ENCODE measurements around the gene MLLT1. TPM values are rescaled to one million over a fixed set of nuclear protein-coding genes. Genes with fewer than 3 reads are reported as not detected.

Gene MLLT1
- total RNA-seq, 1 experiment from 2014 or later, result 44.2 TPM

DNA sequence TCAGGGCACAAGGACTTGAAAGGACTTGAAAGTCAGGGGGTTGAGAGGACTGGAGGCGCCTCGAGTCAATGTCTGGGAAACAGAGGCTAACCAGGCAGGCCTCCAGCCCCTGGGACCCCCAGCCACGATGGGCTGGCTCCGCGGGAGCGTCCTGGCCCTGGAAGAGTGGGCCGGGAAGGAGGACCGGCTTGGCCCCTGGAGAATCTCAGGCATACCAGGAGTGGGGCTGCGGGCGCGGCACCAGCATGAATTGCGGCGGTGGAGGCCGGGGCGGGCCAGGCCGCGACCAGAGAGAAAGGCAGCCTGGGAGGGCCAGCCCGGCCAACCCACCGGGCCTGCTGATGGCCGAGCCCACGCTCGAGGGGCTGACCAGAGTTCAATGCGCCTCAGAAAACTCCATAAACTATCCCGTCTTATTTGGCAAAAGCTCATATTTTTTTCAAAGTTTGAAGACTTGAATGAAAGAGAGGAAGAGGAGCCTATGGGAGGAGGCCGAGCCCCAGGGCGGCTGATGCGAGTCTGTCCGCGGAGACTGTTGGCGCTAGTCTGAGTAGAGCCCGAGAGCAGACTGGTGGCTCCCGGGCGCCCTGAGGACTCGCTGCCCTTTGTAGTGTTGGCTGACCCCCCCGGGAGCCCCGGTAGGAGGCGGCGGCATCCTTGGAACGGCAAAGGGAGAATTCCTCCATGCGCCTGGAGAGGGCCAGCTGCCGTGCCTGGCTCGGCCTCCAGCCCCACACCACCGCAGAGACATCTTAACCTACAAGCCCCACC is 68.0 kb downstream of the MLLT1 start:
- H3K27me3 ChIP-seq (ENCODE audit: insufficient read depth, low read depth), result no peaks in the 10 kb centered on the region
- no peaks in the 10 kb centered on the region for H3F3A ChIP-seq (ENCODE audit: insufficient read depth, low read depth)
- H3K79me2 ChIP-seq (ENCODE audit: low read depth), result no peaks in the 10 kb centered on the region
- no peaks in the 10 kb centered on the region for H4K20me1 ChIP-seq (ENCODE audit: insufficient read depth)
- intact Hi-C loops (cut with micrococcal nuclease; ENCODE audit: unreplicated experiment), result no loop called here
- no peak overlapping the region for H3K4me2 ChIP-seq
- H3K9me2 ChIP-seq (ENCODE audit: insufficient read depth), result no peaks in the 10 kb centered on the region
- no peak for DNase-seq
- no peaks in the 10 kb centered on the region for H3K36me3 ChIP-seq (ENCODE audit: low read depth)
- TF ChIP-seq, protein P1, sequence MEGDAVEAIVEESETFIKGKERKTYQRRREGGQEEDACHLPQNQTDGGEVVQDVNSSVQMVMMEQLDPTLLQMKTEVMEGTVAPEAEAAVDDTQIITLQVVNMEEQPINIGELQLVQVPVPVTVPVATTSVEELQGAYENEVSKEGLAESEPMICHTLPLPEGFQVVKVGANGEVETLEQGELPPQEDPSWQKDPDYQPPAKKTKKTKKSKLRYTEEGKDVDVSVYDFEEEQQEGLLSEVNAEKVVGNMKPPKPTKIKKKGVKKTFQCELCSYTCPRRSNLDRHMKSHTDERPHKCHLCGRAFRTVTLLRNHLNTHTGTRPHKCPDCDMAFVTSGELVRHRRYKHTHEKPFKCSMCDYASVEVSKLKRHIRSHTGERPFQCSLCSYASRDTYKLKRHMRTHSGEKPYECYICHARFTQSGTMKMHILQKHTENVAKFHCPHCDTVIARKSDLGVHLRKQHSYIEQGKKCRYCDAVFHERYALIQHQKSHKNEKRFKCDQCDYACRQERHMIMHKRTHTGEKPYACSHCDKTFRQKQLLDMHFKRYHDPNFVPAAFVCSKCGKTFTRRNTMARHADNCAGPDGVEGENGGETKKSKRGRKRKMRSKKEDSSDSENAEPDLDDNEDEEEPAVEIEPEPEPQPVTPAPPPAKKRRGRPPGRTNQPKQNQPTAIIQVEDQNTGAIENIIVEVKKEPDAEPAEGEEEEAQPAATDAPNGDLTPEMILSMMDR (conservative IDR thresholded peaks at IDR 0.05), result no peak
- no peak for TF ChIP-seq EZH2 (IDR thresholded peaks at IDR 0.05; ENCODE audit: low read depth)
- no peaks in the 10 kb centered on the region for H3K4me1 ChIP-seq (replicated peaks; ENCODE audit: insufficient read depth)
- no peak overlapping the region for H2AFZ ChIP-seq
- no peak overlapping the region for H3K27ac ChIP-seq
- BruUV-seq (replicated peaks), result no TSS peak
- ChIA-PET POLR2A (ENCODE audit: unreplicated experiment) (no interaction called here), CTCF (no interaction called here)
- no peak overlapping the region for H3K4me3 ChIP-seq
- no peaks in the 10 kb centered on the region for H3K9me3 ChIP-seq (ENCODE audit: insufficient read depth, low read depth)

DNA sequence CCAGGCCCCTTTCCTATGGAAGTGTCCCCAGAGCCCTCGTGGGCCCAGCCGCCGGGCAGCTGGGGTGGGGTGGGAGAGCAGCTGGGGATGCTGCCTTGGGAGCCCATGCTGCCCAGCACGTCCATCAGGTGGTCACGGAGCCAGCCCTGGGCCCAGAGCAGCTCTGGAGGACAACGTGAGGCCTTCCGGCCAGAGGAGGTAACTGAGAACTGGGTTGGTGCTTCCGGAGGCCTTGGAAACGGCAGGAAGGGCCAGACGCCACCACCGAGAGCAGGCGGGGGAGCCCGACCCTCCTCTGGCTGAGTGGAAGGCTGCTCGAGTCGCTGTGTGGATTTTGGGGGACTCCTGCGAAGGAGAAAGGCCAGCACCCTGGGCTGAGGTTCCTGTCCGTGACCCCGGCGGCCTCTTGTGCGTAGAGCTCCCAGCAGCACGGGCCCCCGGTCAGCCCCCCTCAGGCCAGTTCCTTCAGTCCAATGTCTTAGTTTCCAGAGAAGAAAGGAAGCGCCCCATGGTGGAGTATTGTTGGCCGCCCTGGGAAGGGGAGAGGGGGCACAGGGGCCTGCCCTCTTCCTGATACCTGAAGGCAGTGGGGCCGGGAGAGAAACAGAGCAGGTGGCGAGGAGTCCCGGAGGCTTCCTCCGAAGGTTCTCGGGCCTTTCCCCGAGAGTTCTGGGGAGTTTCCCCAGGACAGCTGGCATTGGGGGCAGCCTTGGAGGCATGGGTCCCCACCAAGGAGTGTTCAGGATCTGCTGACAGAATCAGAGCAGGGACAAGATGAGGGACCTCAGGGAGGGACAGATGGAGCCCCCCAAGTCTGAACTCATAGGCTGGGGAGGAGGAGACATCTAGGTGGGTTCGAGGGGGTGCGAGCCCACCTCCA is 68.8 kb downstream of the MLLT1 start:
- H3F3A ChIP-seq (ENCODE audit: insufficient read depth, low read depth), result no peaks in the 10 kb centered on the region
- H2AFZ ChIP-seq, result no peak overlapping the region
- H3K79me2 ChIP-seq (ENCODE audit: low read depth), result no peaks in the 10 kb centered on the region
- H3K9me3 ChIP-seq (ENCODE audit: insufficient read depth, low read depth), result no peaks in the 10 kb centered on the region
- no peaks in the 10 kb centered on the region for H3K27me3 ChIP-seq (ENCODE audit: insufficient read depth, low read depth)
- CTCF ChIA-PET, result no interaction called here
- no peak for TF ChIP-seq EZH2 (IDR thresholded peaks at IDR 0.05; ENCODE audit: low read depth)
- TF ChIP-seq, protein P1 (conservative IDR thresholded peaks at IDR 0.05), result no peak
- H3K4me1 ChIP-seq (replicated peaks; ENCODE audit: insufficient read depth), result no peaks in the 10 kb centered on the region
- H3K36me3 ChIP-seq (ENCODE audit: low read depth), result no peaks in the 10 kb centered on the region
- POLR2A ChIA-PET (ENCODE audit: unreplicated experiment), result no interaction called here
- no peaks in the 10 kb centered on the region for H3K9me2 ChIP-seq (ENCODE audit: insufficient read depth)
- H3K4me3 ChIP-seq, result no peak overlapping the region
- BruUV-seq (replicated peaks), result TSS peak; percentile 53
- H3K27ac ChIP-seq, result no peak overlapping the region
- H3K4me2 ChIP-seq, result no peak overlapping the region
- H4K20me1 ChIP-seq (ENCODE audit: insufficient read depth), result no peaks in the 10 kb centered on the region
- intact Hi-C loops (cut with micrococcal nuclease; ENCODE audit: unreplicated experiment), result no loop called here
- DNase-seq, result no peak

DNA sequence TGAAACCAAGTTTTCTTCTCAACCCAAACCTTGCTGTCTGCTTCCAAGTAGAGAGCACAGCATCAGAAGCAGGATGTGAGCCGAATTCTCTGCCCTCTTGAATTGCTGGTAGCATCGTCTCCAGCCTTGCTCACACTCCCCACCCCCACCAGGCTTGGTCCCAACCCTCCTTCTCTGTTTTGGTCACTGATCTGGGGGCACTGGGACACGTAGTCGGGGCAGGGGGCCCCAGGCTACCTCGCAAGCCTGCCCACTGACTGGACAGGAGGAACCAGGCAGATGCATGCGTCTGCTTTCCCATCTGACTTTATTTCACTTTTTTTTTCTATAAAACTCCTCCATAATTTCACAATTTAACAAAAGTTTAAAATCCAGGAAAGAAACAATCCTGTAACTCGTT is 69.7 kb downstream of the MLLT1 start:
- no peaks in the 10 kb centered on the region for H3K79me2 ChIP-seq (ENCODE audit: low read depth)
- H3F3A ChIP-seq (ENCODE audit: insufficient read depth, low read depth), result no peaks in the 10 kb centered on the region
- H3K9me2 ChIP-seq (ENCODE audit: insufficient read depth), result no peaks in the 10 kb centered on the region
- H3K4me1 ChIP-seq (replicated peaks; ENCODE audit: insufficient read depth), result no peaks in the 10 kb centered on the region
- H3K9me3 ChIP-seq (ENCODE audit: insufficient read depth, low read depth), result no peaks in the 10 kb centered on the region
- DNase-seq, result no peak
- ChIA-PET CTCF (no interaction called here), POLR2A (ENCODE audit: unreplicated experiment) (no interaction called here)
- H4K20me1 ChIP-seq (ENCODE audit: insufficient read depth), result no peaks in the 10 kb centered on the region
- H3K27me3 ChIP-seq (ENCODE audit: insufficient read depth, low read depth), result no peaks in the 10 kb centered on the region
- H3K4me3 ChIP-seq, result no peak overlapping the region
- no peak overlapping the region for H3K4me2 ChIP-seq
- intact Hi-C loops (cut with micrococcal nuclease; ENCODE audit: unreplicated experiment), result no loop called here
- H3K36me3 ChIP-seq (ENCODE audit: low read depth), result no peaks in the 10 kb centered on the region
- no peak overlapping the region for H2AFZ ChIP-seq
- TF ChIP-seq, protein P1 (conservative IDR thresholded peaks at IDR 0.05), result no peak
- TF ChIP-seq EZH2 (IDR thresholded peaks at IDR 0.05; ENCODE audit: low read depth), result no peak
- no peak overlapping the region for H3K27ac ChIP-seq
- no TSS peak for BruUV-seq (replicated peaks)
